Astrocyte (in vitro differentiated cells and primary cell): ENCODE data around the gene MYO16. TPM values are rescaled to one million over a fixed set of nuclear protein-coding genes. Genes with fewer than 3 reads are reported as not detected.

Experiments
- DNase-seq: peaks from one replicate; pipeline ENCODE4 v3.0.0-alpha.2; 2010; ENCODE audit warnings: low read depth
- FAIRE-seq: peaks from 2 replicates; lab custom pipeline; 2011; peaks lifted over from hg19 to GRCh38; lab: Jason Lieb, UNC
- H2AFZ ChIP-seq: 2 replicates; pipeline ENCODE4 v1.6.0; 2012; ENCODE audit warnings: low read depth, low read length, inconsistent platforms
- H3K27ac ChIP-seq: 2 replicates; pipeline ENCODE4 v1.5.1; 2011; ENCODE audit warnings: low read depth, low read length, inconsistent platforms
- H3K27me3 ChIP-seq: 2 replicates; pipeline ENCODE4 v1.6.0; 2011; ENCODE audit warnings: low read length, inconsistent platforms; ENCODE audit not compliant: insufficient read depth
- H3K36me3 ChIP-seq: 2 replicates; pipeline ENCODE4 v1.5.1; 2011; ENCODE audit warnings: low read length, inconsistent platforms; ENCODE audit not compliant: insufficient read depth
- H3K4me1 ChIP-seq: 2 replicates; pipeline ENCODE4 v1.5.1; 2011; ENCODE audit warnings: low read length, inconsistent platforms; ENCODE audit not compliant: insufficient read depth
- H3K4me2 ChIP-seq: 2 replicates; pipeline ENCODE4 v1.6.0; 2012; ENCODE audit warnings: low read length, inconsistent platforms
- H3K4me3 ChIP-seq: 2 replicates; pipeline ENCODE4 v1.5.1; 2011; ENCODE audit warnings: low read depth, mild to moderate bottlenecking, low read length, inconsistent platforms; ENCODE audit not compliant: insufficient read depth
- H3K79me2 ChIP-seq: 2 replicates; pipeline ENCODE4 v1.6.0; 2012; ENCODE audit warnings: mild to moderate bottlenecking, low read length, inconsistent platforms; ENCODE audit not compliant: insufficient read depth
- H3K9ac ChIP-seq: 2 replicates; pipeline ENCODE4 v1.6.0; 2012; ENCODE audit warnings: mild to moderate bottlenecking, low read length, inconsistent platforms
- H3K9me3 ChIP-seq: 2 replicates; pipeline ENCODE4 v1.5.1; 2012; ENCODE audit warnings: low read depth, mild to moderate bottlenecking, low read length, inconsistent platforms; ENCODE audit not compliant: insufficient read depth
- H4K20me1 ChIP-seq: 2 replicates; pipeline ENCODE4 v1.6.0; 2012; ENCODE audit warnings: low read length, inconsistent platforms; ENCODE audit not compliant: insufficient read depth
- H3K27ac Mint-ChIP-seq: one replicate; pipeline ENCODE4 v1.8.0; 2021; ENCODE audit warnings: mild to moderate bottlenecking, mixed read lengths; ENCODE audit not compliant: unreplicated experiment
- H3K27me3 Mint-ChIP-seq: one replicate; pipeline ENCODE4 v1.8.0; 2021; ENCODE audit warnings: low read depth, mixed read lengths; ENCODE audit not compliant: unreplicated experiment
- H3K36me3 Mint-ChIP-seq: one replicate; pipeline ENCODE4 v1.8.0; 2021; ENCODE audit warnings: low read depth, mixed read lengths; ENCODE audit not compliant: unreplicated experiment
- H3K4me1 Mint-ChIP-seq: one replicate; pipeline ENCODE4 v1.8.0; 2021; ENCODE audit warnings: low read depth, mixed read lengths; ENCODE audit not compliant: unreplicated experiment
- H3K4me3 Mint-ChIP-seq: one replicate; pipeline ENCODE4 v1.8.0; 2021; ENCODE audit warnings: mild to moderate bottlenecking, moderate library complexity, mixed read lengths; ENCODE audit not compliant: unreplicated experiment
- H3K9me3 Mint-ChIP-seq: one replicate; pipeline ENCODE4 v1.8.0; 2021; ENCODE audit warnings: mild to moderate bottlenecking, mixed read lengths; ENCODE audit not compliant: unreplicated experiment
- CTCF ChIP-seq: IDR thresholded peaks from 2 replicates; pipeline ENCODE4 v1.5.1; 2011; ENCODE audit warnings: low read depth, mild to moderate bottlenecking, inconsistent platforms, low read length, moderate library complexity; ENCODE audit not compliant: insufficient read depth
- EZH2 ChIP-seq: IDR thresholded peaks from 2 replicates; pipeline ENCODE4 v1.6.1; 2012; ENCODE audit warnings: mild to moderate bottlenecking, low read length, inconsistent platforms; ENCODE audit not compliant: insufficient read depth
- total RNA-seq: library from RNA; stranded (reverse); gene quantifications from 2 replicates; pipeline ENCODE4 v1.2.1, GENCODE V29; 2021

The MYO16 gene
- total RNA-seq, 1 donor from 2014 or later = 0.14 TPM

GRCh38 chr13:108948251-108948671 lies 318.9 kb downstream of the MYO16 start:
- H3K9me3 Mint-ChIP-seq = no peaks in the 10 kb centered on the region
- Histone ChIP-seq H3K4me2 (no peak overlapping the region), H3K4me3 (no peak overlapping the region), H3K27me3 (no peaks in the 10 kb centered on the region), H3K79me2 (no peaks in the 10 kb centered on the region), H3K27ac (no peak overlapping the region), H3K36me3 (no peaks in the 10 kb centered on the region), H4K20me1 (no peaks in the 10 kb centered on the region), H2AFZ (no peak overlapping the region), H3K4me1 (peaks cover 3% of the 10 kb centered on the region), H3K9ac (no peak overlapping the region), H3K9me3 (no peaks in the 10 kb centered on the region)
- no peak for TF ChIP-seq EZH2
- no peak for TF ChIP-seq CTCF
- H3K27ac Mint-ChIP-seq = no peak overlapping the region
- DNase-seq (no peak), FAIRE-seq (no peak)
- H3K4me1 Mint-ChIP-seq = peaks cover 7% of the 10 kb centered on the region
- no peaks in the 10 kb centered on the region for H3K36me3 Mint-ChIP-seq
- H3K4me3 Mint-ChIP-seq = no peak overlapping the region
- no peaks in the 10 kb centered on the region for H3K27me3 Mint-ChIP-seq

GRCh38 chr13:108950333-108951010 lies 321.1 kb downstream of the MYO16 start:
- H2AFZ ChIP-seq = no peak overlapping the region
- DNase-seq = peak; percentile 30
- H3K36me3 ChIP-seq = no peaks in the 10 kb centered on the region
- no peak overlapping the region for H3K27ac Mint-ChIP-seq
- no peaks in the 10 kb centered on the region for H4K20me1 ChIP-seq
- H3K27me3 ChIP-seq = no peaks in the 10 kb centered on the region
- H3K4me2 ChIP-seq = no peak overlapping the region
- no peak overlapping the region for H3K4me3 Mint-ChIP-seq
- H3K9ac ChIP-seq = no peak overlapping the region
- no peaks in the 10 kb centered on the region for H3K9me3 ChIP-seq
- no peaks in the 10 kb centered on the region for H3K27me3 Mint-ChIP-seq
- peaks cover 3% of the 10 kb centered on the region for H3K4me1 ChIP-seq
- no peaks in the 10 kb centered on the region for H3K79me2 ChIP-seq
- H3K27ac ChIP-seq = no peak overlapping the region
- no peak overlapping the region for H3K4me3 ChIP-seq
- TF ChIP-seq CTCF (no peak), EZH2 (no peak)
- peaks cover 7% of the 10 kb centered on the region for H3K4me1 Mint-ChIP-seq
- H3K36me3 Mint-ChIP-seq = no peaks in the 10 kb centered on the region
- FAIRE-seq = peak; percentile 9
- H3K9me3 Mint-ChIP-seq = no peaks in the 10 kb centered on the region

GRCh38 chr13:108955741-108956140 lies 326.3 kb downstream of the MYO16 start:
- FAIRE-seq (no peak), DNase-seq (no peak)
- no peaks in the 10 kb centered on the region for H3K36me3 ChIP-seq
- Mint-ChIP-seq H3K27ac (no peak overlapping the region), H3K9me3 (no peaks in the 10 kb centered on the region), H3K36me3 (no peaks in the 10 kb centered on the region), H3K4me3 (no peak overlapping the region), H3K4me1 (peaks cover 17% of the 10 kb centered on the region), H3K27me3 (no peaks in the 10 kb centered on the region)
- no peak overlapping the region for H2AFZ ChIP-seq
- H3K4me3 ChIP-seq = no peak overlapping the region
- H4K20me1 ChIP-seq = no peaks in the 10 kb centered on the region
- TF ChIP-seq CTCF = no peak
- no peak for TF ChIP-seq EZH2
- no peaks in the 10 kb centered on the region for H3K9me3 ChIP-seq
- H3K9ac ChIP-seq = no peak overlapping the region
- H3K27ac ChIP-seq = no peak overlapping the region
- H3K4me2 ChIP-seq = no peak overlapping the region
- no peaks in the 10 kb centered on the region for H3K27me3 ChIP-seq
- peaks cover 8% of the 10 kb centered on the region for H3K4me1 ChIP-seq
- H3K79me2 ChIP-seq = no peaks in the 10 kb centered on the region
